Measurements from ENCODE around the gene BMP6. TPM values are rescaled to one million over a fixed set of nuclear protein-coding genes. Genes with fewer than 3 reads are reported as not detected.

Gene BMP6
- polyA plus RNA-seq, 1 donor (not counting 4 experiments of a cell fraction or from before 2014, with no cell fraction given) = 0.05 TPM

DNA sequence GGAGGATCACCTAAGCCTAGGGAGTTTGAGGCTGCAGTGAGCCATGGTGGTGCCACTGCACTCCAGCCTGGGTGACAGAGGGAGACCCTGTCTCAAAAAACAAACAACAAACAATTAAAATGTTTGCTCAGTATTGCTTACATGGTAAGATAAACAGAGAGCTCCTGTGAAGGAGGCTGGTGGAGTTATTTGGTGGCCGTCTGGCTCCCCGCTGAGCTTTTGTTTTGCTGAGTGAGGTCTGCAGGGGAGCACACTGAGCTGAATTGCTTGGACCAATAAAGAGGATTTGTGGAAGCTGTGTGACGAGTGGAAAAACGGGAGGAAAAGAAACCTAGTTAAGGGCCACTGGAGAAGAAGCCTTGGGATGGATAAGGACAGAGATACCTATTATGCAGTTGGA, 41.1 kb upstream of the BMP6 start:
- DNase-seq (ENCODE audit: low read depth, low spot score) (no peak), FAIRE-seq (no peak)
- H4K20me1 ChIP-seq (ENCODE audit: control insufficient read depth, extremely low read depth, insufficient read depth, low read length) = no peaks in the 10 kb centered on the region
- H3K4me2 ChIP-seq (ENCODE audit: control insufficient read depth, extremely low read depth, insufficient read depth, low read depth, low read length) = no peak overlapping the region
- H3K4me1 ChIP-seq (ENCODE audit: control insufficient read depth, extremely low read depth, insufficient read depth, low read length) = no peaks in the 10 kb centered on the region
- no peaks in the 10 kb centered on the region for H3K9me3 ChIP-seq (ENCODE audit: control insufficient read depth, low read depth, low read length)
- no peak overlapping the region for H2AFZ ChIP-seq (ENCODE audit: control insufficient read depth, low read length)
- no peaks in the 10 kb centered on the region for H3K9me1 ChIP-seq (ENCODE audit: control insufficient read depth, extremely low read depth, insufficient read depth, low read length)
- no peak overlapping the region for H3K4me3 ChIP-seq (ENCODE audit: control insufficient read depth in 2 of 3, extremely low read depth in 1 of 3, insufficient read depth in 2 of 3, low read depth in 1 of 3, low read length in 3 of 3)
- no peak overlapping the region for H3K9ac ChIP-seq (ENCODE audit: control insufficient read depth, extremely low read depth, insufficient read depth, low read length)
- H3K27me3 ChIP-seq (ENCODE audit: control insufficient read depth, extremely low read depth, insufficient read depth, low read length) = no peaks in the 10 kb centered on the region
- TF ChIP-seq, protein P1, sequence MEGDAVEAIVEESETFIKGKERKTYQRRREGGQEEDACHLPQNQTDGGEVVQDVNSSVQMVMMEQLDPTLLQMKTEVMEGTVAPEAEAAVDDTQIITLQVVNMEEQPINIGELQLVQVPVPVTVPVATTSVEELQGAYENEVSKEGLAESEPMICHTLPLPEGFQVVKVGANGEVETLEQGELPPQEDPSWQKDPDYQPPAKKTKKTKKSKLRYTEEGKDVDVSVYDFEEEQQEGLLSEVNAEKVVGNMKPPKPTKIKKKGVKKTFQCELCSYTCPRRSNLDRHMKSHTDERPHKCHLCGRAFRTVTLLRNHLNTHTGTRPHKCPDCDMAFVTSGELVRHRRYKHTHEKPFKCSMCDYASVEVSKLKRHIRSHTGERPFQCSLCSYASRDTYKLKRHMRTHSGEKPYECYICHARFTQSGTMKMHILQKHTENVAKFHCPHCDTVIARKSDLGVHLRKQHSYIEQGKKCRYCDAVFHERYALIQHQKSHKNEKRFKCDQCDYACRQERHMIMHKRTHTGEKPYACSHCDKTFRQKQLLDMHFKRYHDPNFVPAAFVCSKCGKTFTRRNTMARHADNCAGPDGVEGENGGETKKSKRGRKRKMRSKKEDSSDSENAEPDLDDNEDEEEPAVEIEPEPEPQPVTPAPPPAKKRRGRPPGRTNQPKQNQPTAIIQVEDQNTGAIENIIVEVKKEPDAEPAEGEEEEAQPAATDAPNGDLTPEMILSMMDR (optimal IDR thresholded peaks at IDR 0.05 in 1 of 3, IDR thresholded peaks at IDR 0.05 in 1 of 3, conservative IDR thresholded peaks at IDR 0.05 in 1 of 3; ENCODE audit: extremely low read depth in 1 of 3, insufficient read depth in 2 of 3, low read length in 3 of 3) = no peak
- TF ChIP-seq EZH2 (IDR thresholded peaks at IDR 0.05; ENCODE audit: low read length) = no peak
- no peak overlapping the region for H3K27ac ChIP-seq (ENCODE audit: control insufficient read depth, insufficient read depth, low read length)
- no peaks in the 10 kb centered on the region for H3K79me2 ChIP-seq (ENCODE audit: control insufficient read depth, insufficient read depth, low read length)
- dilution Hi-C loops (cut with MboI; ENCODE audit: extremely low pct_ligation_motif_present, low sequenced_read_pairs) = no loop called here
- H3K36me3 ChIP-seq (ENCODE audit: control insufficient read depth in 2 of 2, extremely low read depth in 1 of 2, insufficient read depth in 2 of 2, low read length in 2 of 2) = no peaks in the 10 kb centered on the region

GRCh38 chr6:7685276-7685675, 40.6 kb upstream of the BMP6 start:
- DNase-seq (ENCODE audit: low read depth, low spot score) (no peak), FAIRE-seq (no peak)
- H3K9me3 ChIP-seq (ENCODE audit: control insufficient read depth, low read depth, low read length) = no peaks in the 10 kb centered on the region
- no peak overlapping the region for H3K4me2 ChIP-seq (ENCODE audit: control insufficient read depth, extremely low read depth, insufficient read depth, low read depth, low read length)
- H3K4me3 ChIP-seq (ENCODE audit: control insufficient read depth in 2 of 3, extremely low read depth in 1 of 3, insufficient read depth in 2 of 3, low read depth in 1 of 3, low read length in 3 of 3) = no peak overlapping the region
- H3K27ac ChIP-seq (ENCODE audit: control insufficient read depth, insufficient read depth, low read length) = no peak overlapping the region
- dilution Hi-C loops (cut with MboI; ENCODE audit: extremely low pct_ligation_motif_present, low sequenced_read_pairs) = no loop called here
- H3K4me1 ChIP-seq (ENCODE audit: control insufficient read depth, extremely low read depth, insufficient read depth, low read length) = no peaks in the 10 kb centered on the region
- H2AFZ ChIP-seq (ENCODE audit: control insufficient read depth, low read length) = no peak overlapping the region
- no peaks in the 10 kb centered on the region for H3K9me1 ChIP-seq (ENCODE audit: control insufficient read depth, extremely low read depth, insufficient read depth, low read length)
- no peaks in the 10 kb centered on the region for H3K36me3 ChIP-seq (ENCODE audit: control insufficient read depth in 2 of 2, extremely low read depth in 1 of 2, insufficient read depth in 2 of 2, low read length in 2 of 2)
- H3K9ac ChIP-seq (ENCODE audit: control insufficient read depth, extremely low read depth, insufficient read depth, low read length) = no peak overlapping the region
- no peaks in the 10 kb centered on the region for H3K27me3 ChIP-seq (ENCODE audit: control insufficient read depth, extremely low read depth, insufficient read depth, low read length)
- H3K79me2 ChIP-seq (ENCODE audit: control insufficient read depth, insufficient read depth, low read length) = no peaks in the 10 kb centered on the region
- no peaks in the 10 kb centered on the region for H4K20me1 ChIP-seq (ENCODE audit: control insufficient read depth, extremely low read depth, insufficient read depth, low read length)
- TF ChIP-seq EZH2 (IDR thresholded peaks at IDR 0.05; ENCODE audit: low read length) = no peak
- TF ChIP-seq, protein P1 (optimal IDR thresholded peaks at IDR 0.05 in 1 of 3, IDR thresholded peaks at IDR 0.05 in 1 of 3, conservative IDR thresholded peaks at IDR 0.05 in 1 of 3; ENCODE audit: extremely low read depth in 1 of 3, insufficient read depth in 2 of 3, low read length in 3 of 3) = no peak

All from keratinocyte (primary cell).